HG02943 (cell line): ENCODE measurements around the gene GPER1.
"Not testable (repeated sequence)": the region's sequence is repeated elsewhere in the genome, so short reads cannot be mapped to it uniquely, and the experiment has no call there.

Source experiments
- ATAC-seq: cut with Tn5 transposase; IDR thresholded peaks from one replicate; pipeline ENCODE4 v1.9.1; 2021; ENCODE audit warnings: mild to moderate bottlenecking, low read depth, moderate library complexity; ENCODE audit not compliant: unreplicated experiment

GPER1 gene

DNA sequence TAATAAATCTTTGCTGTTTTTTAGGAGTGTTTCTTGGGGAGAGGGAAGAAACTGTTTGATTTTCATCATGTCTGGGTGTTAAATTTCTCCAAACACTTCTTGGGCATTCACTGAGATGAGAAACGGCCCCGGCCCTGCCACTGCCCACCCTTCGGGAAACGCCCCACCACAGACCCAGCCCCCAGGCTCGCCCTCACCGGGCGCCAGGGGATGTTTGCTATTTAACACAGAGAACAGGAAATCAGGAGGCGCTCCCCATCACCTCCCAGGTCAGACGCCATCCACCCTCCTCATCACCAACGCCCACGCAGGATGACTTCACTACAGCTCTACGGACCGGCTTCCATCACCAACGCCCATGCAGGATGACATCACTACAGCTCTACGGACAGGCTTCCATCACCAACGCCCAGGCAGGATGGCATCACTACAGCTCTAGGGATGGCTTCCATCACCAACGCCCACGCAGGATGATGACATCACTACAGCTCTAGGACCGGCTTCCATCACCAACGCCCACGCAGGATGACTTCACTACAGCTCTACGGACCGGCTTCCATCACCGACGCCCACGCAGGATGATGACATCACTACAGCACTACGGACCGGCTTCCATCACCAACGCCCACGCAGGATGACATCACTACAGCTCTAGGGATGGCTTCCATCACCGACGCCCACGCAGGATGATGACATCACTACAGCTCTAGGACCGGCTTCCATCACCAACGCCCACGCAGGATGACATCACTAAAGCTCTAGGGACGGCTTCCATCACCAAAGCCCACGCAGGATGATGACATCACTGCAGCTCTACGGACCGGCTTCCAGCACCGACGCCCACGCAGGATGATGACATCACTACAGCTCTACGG, 27.5 kb downstream of the GPER1 start:
- ATAC-seq: not testable (repeated sequence)

DNA sequence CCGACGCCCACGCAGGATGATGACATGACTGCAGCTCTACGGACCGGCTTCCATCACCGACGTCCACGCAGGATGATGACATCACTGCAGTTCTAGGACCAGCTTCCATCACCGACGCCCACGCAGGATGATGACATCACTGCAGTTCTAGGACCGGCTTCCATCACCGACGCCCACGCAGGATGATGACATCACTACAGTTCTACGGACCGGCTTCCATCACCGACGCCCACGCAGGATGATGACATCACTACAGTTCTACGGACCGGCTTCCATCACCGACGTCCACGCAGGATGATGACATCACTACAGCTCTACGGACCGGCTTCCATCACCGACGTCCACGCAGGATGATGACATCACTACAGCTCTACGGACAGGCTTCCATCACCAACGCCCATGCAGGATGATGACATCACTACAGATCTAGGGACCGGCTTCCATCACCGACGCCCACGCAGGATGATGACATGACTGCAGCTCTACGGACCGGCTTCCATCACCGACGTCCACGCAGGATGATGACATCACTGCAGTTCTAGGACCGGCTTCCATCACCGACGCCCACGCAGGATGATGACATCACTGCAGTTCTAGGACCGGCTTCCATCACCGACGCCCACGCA, 28.6 kb downstream of the GPER1 start:
- not testable (repeated sequence) for ATAC-seq

DNA sequence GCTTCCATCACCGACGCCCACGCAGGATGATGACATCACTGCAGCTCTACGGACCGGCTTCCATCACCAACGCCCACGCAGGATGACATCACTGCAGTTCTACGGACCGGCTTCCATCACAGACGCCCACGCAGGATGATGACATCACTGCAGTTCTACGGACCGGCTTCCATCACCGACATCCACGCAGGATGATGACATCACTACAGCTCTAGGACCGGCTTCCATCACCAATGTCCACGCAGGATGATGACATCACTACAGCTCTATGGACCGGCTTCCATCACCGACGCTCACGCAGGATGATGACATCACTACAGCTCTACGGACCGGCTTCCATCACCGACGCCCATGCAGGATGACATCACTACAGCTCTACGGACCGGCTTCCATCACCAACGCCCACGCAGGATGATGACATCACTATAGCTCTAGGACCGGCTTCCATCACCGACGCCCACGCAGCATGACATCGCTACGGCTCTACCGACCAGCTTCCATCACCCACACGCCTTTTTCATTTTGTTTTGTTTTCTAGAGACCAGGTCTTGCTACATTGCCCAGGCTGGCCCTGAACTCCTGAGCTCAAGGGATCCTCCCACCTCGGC, 29.5 kb downstream of the GPER1 start:
- no peak for ATAC-seq

DNA sequence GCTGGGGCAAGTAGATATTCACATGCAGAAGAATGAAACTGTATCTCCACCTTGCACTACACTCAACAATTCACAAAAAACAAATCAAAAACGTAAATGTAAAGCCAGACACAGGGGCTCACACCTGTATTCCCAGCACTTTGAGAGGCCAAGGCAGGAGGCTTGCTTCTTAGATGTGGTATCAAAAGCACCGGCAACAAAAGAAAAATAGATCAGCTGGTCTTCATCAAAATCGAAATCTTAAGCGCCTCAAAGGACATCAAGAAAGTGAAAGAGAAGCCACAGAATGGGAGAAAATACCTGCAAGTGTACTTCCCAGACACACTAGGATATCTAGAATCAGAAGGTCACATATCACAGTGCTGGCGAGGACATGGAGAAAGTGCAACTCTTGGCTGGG, 31.3 kb downstream of the GPER1 start:
- ATAC-seq: no peak

DNA sequence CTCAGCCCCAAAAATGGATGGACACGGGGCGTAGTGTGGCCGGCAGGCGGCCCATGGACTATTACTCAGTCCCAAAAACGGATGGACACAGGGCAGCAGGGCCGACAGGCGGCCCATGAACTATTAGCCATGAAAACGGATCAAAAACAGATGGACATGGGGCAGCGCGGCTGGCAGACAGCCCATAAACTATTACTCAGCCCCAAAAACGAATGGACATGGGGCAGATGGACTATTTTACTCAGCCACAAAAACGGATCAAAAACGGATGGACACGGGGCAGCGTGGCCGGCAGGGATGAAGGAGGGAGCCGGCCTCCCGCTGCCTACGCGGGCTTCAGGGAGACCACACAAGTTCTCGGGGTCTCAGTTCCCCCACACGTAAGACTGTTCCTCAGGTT, 32.9 kb downstream of the GPER1 start:
- no peak for ATAC-seq

DNA sequence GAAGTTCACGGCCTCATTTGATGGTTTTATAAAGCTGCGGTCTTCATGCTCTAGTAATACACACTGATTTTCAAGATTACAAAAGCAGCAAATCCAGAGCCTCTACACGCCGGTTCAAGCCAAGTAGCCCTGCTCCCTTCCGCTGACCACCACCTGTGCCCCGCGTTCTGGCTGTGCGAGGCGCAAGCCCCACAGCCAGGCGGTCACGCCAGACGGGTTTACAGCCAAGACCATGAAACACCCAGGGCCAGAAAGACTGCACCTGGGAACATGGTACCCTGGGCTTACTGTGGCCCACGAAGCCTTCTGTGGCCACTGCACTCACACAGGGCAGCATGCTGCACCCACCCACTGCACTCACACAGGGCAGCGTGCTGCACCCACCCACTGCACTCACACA, 33.6 kb downstream of the GPER1 start:
- no peak for ATAC-seq

DNA sequence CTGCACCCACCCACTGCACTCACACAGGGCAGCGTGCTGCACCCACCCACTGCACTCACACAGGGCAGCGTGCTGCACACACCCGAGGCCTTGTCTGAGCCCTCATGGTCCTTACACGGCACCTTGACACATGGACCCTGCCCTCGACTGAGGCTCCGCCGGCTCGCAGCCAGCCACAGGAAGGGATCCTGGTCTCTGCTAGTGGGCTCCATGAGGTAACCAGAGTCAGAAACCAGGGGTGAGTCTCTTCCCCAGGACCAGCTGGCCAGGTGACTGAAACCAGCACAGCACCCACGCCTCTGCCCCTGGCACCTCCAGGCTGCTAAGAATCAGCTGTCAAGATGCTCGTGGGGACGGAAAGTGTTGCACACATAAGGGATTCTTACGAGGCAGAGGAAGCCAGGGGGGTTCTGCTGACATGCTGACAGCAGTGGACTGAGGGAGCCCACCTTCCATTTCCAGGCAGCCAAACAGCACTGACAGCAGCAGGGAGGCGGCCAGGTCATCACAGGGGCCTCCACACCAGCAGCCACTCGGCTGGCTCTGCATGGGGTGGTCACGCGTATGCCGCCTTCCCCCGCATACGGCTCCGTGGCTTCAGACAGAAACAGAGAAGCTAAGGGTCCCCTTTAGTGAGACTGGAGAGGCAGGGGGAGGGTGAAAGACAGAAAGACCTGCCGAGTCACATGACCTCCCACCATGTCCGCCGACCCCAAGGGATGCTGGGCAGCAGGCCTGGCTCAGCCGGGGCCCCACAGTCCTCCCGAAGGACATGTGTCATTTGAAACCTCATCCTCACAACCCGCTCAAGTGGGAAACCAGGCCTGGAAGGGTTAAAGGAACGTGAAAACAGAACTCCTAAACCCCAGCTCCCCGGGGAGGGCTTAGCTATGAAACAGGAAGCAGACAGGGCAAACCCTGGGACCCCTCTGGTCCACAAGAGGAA, 34.2 kb downstream of the GPER1 start:
- no peak for ATAC-seq

DNA sequence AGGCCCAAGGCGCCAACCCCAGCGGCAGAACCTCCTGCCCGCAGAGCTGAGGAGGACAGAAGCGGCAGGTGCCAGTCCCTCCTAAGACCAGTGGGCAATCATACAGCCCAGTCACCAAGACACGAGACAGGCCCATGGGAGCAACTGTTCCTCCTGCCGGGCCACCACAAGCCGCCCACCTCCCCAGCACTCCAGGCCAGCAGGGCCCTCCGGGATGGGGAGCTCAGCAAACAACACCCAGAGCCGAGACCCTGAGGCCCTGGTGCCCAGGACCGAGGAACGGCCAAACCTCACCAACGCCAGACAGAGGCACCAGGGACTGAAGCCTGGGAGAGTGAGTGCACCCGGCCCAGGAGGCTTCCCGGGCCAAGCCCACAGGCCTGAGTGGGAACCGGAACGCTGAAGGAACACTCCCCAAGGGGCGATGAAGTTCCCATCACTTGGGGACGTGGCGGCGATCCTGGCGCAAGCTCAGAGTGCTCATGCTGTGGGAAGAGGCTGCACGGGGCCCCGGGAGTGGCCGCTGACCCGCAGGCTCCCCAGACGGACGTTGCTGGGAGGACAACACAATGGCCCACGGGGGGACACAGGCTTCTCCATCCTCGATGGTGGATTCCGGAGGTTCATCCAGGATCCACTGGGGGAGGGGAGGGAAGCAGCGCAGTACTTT, 35.1 kb downstream of the GPER1 start:
- ATAC-seq: no peak

DNA sequence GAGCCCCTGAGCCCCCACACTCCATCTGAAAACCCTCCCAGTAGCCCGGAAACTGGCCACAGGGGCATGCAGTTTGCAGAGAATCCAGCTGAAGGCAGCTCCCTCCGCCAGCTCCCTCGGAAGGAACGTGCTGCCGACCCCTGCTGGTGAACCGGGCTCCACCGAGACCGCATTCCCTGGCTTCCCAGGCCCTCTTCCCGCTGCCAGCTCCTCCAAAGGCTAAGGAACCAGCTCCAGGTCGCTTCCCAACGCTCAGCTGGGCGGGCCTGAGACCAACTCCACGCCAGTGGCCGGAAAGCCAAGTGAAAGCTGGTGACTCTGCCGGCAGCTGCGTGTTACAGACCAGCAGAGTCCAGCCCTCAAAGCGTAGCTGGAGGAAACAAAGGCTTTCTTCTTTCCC, 35.8 kb downstream of the GPER1 start:
- no peak for ATAC-seq

DNA sequence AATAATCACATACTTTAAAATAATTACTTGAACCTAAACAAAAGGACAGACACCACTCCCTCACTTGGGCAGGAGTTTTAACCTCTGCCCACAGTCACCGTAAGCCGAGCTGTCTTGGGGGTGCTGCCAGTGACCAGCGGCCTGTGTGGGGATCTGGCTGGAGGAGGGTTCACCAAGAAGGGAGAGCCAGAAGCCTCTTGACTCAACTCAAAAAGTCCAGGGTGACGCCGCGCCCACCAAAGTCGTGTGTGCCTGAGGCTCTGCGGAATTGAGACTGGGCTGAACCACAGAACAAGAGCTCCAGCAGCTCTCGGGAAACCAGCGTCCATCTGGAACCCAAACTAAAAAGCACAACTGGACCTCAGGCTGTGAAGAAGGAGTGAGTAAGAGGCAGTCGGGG, 36.3 kb downstream of the GPER1 start:
- no peak for ATAC-seq

DNA sequence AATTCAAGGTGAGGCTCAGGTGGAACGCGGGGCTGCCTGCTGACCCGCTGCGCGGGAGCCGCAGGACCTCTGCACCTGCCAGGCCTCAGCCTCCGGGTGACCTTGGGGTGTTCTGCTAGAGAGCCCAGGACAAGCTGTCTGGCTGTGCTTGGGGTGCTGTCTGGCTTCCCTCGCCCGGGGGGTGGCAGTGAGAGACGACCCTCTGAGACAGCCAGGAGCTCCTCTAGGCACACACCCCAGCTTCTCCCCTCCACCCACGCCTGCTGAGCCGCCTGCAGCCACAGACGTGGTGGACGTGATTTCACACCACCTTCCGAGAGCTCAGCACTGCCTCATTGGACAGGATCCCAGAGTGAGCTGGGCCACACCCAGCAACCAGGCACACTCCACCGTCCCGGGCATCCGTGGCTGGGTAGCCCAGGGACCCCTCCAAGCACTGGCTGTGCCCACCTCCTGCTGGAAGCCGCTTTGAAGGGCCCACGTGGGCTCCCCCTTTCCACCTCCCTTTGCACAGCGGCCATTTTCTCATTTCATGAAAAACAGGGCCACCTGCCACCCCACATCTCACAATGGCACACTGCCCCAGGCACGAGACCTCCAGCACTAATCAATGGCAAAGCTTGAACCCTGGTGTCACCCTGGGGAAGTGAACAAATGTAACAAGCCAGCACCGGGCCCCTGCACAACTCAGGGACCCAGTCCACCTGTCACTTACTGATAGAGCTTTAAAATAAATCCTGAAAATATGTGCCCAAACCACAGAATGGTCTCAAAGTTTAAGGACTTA, 37.1 kb downstream of the GPER1 start:
- no peak for ATAC-seq

DNA sequence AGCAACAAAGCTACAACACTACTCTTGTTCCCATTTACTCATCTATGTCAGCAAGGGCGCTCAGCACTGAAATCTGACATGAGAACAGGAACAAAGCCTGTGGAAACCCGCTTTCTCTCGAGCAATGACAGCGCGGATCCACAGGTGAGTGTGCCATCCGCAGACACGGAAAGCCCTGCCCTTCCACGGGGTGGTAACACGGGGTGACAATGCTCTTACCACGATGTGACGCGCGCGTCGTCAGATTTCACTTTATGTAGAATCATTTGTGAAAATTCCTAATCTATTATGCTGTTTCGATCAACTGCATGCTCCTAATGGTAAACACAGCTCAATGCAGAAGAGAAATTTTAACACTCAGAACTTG, 37.7 kb downstream of the GPER1 start:
- ATAC-seq: no peak

DNA sequence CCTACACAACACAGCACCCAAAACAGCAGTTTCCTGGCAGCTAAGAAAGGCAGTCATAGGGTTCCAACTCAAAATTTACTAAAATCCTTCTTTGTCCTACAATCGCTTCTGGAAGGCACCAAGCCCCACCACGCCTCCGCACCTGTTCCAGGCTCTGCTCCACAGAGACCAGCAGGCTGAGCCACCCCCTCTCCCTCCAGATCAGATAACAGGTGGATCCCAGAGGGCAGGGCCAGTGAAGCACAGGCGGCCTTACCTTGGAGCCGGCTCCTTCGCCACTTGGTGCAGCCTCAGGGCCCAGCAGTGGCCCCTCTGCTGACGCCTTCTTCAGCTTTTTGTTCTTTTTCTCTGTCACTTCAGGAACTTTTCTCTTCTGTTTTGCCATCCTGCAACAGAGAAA, 39.1 kb downstream of the GPER1 start:
- no peak for ATAC-seq

DNA sequence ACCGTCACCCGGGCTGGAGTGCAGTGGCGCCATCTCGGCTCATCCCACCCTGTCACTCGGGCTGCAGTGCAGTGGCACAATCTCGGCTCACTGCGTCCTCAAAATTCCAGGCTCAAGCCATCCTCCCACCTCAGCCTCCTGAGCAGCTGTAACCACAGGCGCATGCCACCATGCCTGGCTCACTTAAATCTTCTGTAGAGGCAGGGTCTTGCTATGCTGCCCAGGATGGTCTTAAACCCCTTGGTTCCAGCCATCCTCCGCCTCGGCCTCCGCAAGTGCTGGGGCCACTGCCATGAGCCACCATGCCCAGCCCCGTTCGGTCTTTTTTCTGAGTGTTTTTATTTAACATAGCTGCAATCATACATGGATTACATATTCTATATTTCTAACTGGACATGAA, 41.5 kb downstream of the GPER1 start:
- ATAC-seq: no peak

DNA sequence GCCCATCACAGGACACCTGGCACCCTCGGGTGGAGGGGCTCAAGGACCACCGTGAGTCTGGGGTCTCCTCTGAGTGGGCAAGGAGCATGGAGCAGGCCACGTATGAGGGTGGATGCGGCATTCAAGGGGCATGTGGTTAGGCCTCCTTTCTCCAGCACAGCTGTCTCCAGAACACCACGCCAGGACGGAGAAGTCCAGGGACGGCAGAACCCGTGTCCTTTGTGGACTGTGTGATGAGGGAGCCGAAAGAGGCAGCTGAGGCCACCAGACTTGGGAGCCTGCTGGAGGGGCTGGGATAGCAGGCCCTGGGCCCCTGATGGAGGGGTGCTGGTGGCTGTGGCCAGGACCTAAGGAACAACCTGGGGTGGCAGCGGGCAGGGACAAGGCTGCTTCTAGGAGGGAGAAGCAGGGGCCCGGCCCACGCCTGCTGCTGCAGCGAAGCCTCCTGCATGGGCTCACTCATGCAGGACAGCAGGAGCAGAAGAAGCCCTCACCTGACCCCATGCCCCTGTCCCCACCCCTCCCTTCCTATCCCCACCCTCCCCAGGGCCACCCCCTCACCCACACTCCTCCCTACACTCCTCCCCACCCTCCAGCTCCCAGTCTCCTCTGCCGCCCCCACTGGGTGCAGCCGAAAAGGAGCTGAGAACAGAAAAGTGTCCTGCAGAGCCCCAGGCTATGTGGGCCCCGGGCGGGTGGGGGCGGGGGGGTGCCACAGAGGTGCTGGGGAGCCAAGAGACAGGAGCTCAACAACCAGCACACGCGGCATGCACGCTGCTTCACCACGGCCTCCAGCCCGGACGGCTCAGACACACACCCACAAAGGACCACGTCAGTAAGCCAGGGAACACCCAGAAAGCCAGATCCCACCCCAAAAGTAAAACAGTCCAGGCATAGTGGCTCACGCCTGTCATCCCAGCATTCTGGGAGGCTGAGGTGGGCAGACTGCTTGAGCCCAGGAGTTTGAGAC, 42.4 kb downstream of the GPER1 start:
- no peak for ATAC-seq

DNA sequence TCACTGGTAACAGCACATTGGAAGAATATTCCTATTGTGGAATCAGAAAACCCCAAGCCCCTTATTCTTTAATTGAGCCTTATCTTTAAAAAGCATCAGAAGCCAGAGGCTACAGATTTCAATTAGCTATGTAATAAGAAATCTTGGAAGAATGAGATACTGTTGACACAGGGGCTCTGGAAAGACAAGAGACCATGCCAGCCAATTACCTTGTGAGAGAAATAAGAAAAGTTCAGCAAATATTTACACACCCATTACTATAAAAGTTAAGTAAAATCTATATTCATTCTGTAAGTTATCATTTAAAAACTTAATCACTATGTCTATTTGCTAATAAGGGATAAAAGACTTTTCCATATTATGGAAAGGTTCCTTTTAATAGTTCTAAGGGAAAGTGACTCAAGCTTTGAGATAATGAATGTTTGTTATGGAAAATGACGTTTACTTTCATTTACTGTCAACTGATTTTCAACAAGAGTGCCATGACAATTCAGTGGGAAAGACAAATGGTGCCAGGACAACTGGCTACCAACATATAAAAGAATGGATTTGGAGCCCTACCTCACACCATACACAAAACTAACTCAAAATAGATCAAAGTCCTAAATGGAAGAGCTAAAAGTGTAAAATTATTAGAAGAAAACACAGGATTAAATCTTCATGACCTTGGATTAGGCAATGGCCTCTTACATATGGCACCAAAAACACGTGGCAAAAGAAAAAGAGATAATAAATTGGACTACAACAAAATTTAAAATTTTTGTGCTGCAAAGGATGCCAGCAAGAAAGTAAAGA, 43.8 kb downstream of the GPER1 start:
- ATAC-seq: no peak

DNA sequence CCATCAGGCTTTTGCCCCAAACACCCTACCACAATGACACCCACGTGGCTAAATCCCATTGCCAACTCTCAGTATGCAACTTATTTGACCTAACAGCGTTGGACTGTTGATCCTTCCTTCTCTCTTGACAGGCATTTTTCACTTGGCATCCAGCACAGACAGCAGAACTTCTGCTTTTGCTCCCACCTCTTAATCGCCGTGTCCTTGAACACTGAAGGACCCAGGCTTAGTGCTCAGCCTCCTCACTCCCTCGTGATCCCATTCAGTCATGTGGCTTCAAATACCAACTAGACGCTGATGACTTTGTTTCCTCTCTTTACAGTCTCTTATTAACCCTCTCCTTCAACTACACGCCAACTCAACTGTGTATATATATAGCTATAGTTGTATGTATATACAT, 47.0 kb downstream of the GPER1 start:
- ATAC-seq: no peak
